A673 (cell line): ENCODE measurements around the gene OR2A25. TPM values are rescaled to one million over a fixed set of nuclear protein-coding genes. Genes with fewer than 3 reads are reported as not detected.

Source experiments
- BruUV-seq: library from RNA; stranded (reverse); fragments of 400-500 nt; replicated peaks from 2 replicates; lab custom pipeline; 2021; lab: Mats Ljungman, UMichigan
- CTCF ChIA-PET: fragments of 300-600 bp; sonication (Branson Sonifier 250); formaldehyde crosslinking; loops from one replicate; lab custom pipeline; 2022; ENCODE audit warnings: antibody characterized with exemption; lab: Charles Lee
- POLR2A ChIA-PET: fragments of 300-600 bp; sonication (Branson Sonifier 250); formaldehyde crosslinking; loops from one replicate; lab custom pipeline; 2022; ENCODE audit warnings: antibody characterized with exemption; ENCODE audit not compliant: low non-redundant PET; lab: Charles Lee
- DNase-seq: peaks from one replicate; pipeline ENCODE4 v3.0.0-alpha.2; 2015; ENCODE audit warnings: low spot score
- H3K27ac ChIP-seq: fragments of 200-600 bp; sonication (generic); 2 replicates; pipeline ENCODE4 v1.5.1; 2016; ENCODE audit warnings: mixed run types, low read depth, mild to moderate bottlenecking, mixed read lengths, antibody characterized with exemption, low read length; ENCODE audit not compliant: poor library complexity, severe bottlenecking
- H3K27me3 ChIP-seq: fragments of 200-600 bp; sonication (generic); replicated peaks from 2 replicates; pipeline ENCODE4 v1.6.1; 2017; ENCODE audit warnings: mixed run types, low read depth, mild to moderate bottlenecking, mixed read lengths, antibody characterized with exemption, low read length; ENCODE audit not compliant: insufficient read depth, poor library complexity
- H3K36me3 ChIP-seq: fragments of 200-600 bp; sonication (generic); 2 replicates; pipeline ENCODE4 v1.6.1; 2016; ENCODE audit warnings: mixed run types, mild to moderate bottlenecking, mixed read lengths, antibody characterized with exemption, low read length; ENCODE audit not compliant: insufficient read depth, poor library complexity, severe bottlenecking
- H3K4me1 ChIP-seq: fragments of 200-600 bp; sonication (generic); 2 replicates; pipeline ENCODE4 v1.6.1; 2017; ENCODE audit warnings: mixed run types, mild to moderate bottlenecking, mixed read lengths, antibody characterized with exemption, low read length; ENCODE audit not compliant: insufficient read depth, poor library complexity, severe bottlenecking
- H3K4me3 ChIP-seq: fragments of 200-600 bp; sonication (generic); 2 replicates; pipeline ENCODE4 v1.5.1; 2016; ENCODE audit warnings: low read depth, mixed run types, mild to moderate bottlenecking, mixed read lengths, low read length; ENCODE audit not compliant: poor library complexity, severe bottlenecking
- H3K9me3 ChIP-seq: fragments of 200-600 bp; sonication (generic); 2 replicates; pipeline ENCODE4 v1.6.1; 2016; ENCODE audit warnings: mixed run types, low read depth, mild to moderate bottlenecking, mixed read lengths, antibody characterized with exemption, low read length; ENCODE audit not compliant: poor library complexity, severe bottlenecking
- EZH2 ChIP-seq: fragments of 200-600 bp; sonication (generic); IDR thresholded peaks from 2 replicates; pipeline ENCODE4 v1.6.1; 2017; ENCODE audit warnings: borderline replicate concordance, low read depth, mild to moderate bottlenecking, mixed read lengths, antibody characterized with exemption, low read length; ENCODE audit not compliant: poor library complexity, severe bottlenecking
- intact Hi-C: fragments of 100-400 bp; cut with micrococcal nuclease; formaldehyde crosslinking; loops from one replicate; pipeline ENCODE4 v1.10.0; 2022; ENCODE audit not compliant: unreplicated experiment
- total RNA-seq: library from RNA; stranded (reverse); gene quantifications from 2 replicates; pipeline ENCODE4 v1.2.3, GENCODE V29; 2021
- TF ChIP-seq, protein P1 (sequence below): fragments of 300-800, 200-600 bp; sonication (generic); conservative IDR thresholded peaks from 2 replicates; pipeline ENCODE4 v1.5.1; 2017; ENCODE audit warnings: low read depth, mild to moderate bottlenecking, antibody characterized with exemption, low read length, moderate library complexity, mixed read lengths

OR2A25 gene
- total RNA-seq, 1 experiment from 2014 or later = not detected

DNA sequence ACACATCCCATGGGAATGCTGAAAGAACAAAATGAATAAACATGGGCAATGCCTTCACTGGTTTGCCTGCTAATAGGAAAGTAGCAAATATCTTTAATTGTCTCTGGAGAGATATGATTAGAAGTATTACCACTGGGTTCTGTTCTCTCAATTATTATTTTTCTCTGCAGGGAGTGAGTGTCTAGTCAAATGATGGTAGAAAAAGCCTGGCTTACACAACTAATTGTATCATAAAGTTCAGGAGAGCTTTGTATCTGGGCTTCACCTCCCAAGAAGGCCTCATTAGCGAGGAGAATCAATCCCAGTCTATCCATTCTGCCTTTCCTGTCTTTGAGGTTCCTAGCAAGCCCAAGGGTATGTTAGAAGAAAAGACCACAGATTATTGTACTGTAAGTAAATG, 53.3 kb downstream of the OR2A25 start, which contains the start of gene OR2A14:
TSS of gene OR2A14 (plus strand) at position 301 of the 400 bp plus-strand sequence. CDS start 5,937 bp downstream, outside the sequence.
- ChIA-PET POLR2A (no interaction called here), CTCF (no interaction called here)
- Histone ChIP-seq H3K36me3 (no peaks in the 10 kb centered on the region), H3K4me3 (no peak within 1 kb of the TSS), H3K27ac (no peak within 1 kb of the TSS), H3K9me3 (no peaks in the 10 kb centered on the region), H3K27me3 (no peaks in the 10 kb centered on the region), H3K4me1 (no peaks in the 10 kb centered on the region)
- BruUV-seq = no TSS peak
- TF ChIP-seq, protein P1, sequence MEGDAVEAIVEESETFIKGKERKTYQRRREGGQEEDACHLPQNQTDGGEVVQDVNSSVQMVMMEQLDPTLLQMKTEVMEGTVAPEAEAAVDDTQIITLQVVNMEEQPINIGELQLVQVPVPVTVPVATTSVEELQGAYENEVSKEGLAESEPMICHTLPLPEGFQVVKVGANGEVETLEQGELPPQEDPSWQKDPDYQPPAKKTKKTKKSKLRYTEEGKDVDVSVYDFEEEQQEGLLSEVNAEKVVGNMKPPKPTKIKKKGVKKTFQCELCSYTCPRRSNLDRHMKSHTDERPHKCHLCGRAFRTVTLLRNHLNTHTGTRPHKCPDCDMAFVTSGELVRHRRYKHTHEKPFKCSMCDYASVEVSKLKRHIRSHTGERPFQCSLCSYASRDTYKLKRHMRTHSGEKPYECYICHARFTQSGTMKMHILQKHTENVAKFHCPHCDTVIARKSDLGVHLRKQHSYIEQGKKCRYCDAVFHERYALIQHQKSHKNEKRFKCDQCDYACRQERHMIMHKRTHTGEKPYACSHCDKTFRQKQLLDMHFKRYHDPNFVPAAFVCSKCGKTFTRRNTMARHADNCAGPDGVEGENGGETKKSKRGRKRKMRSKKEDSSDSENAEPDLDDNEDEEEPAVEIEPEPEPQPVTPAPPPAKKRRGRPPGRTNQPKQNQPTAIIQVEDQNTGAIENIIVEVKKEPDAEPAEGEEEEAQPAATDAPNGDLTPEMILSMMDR = no peak
- no peak for TF ChIP-seq EZH2
- DNase-seq = no peak
- intact Hi-C loops = loop anchor here (10.0 kb wide), 1 partner anchor 218 kb away; the partner anchor contains the start of gene TCAF1

Other genes starting within 250 kb of the OR2A25 start
- gene TCAF1, start 167.6 kb upstream of the OR2A25 start, total RNA-seq = 38.6 and 44.5 TPM in 2 replicates
- gene OR2F2, start 134.6 kb upstream of the OR2A25 start, total RNA-seq = not detected in 2 replicates
- not detected in 2 replicates for gene OR2F1, start 115.0 kb upstream of the OR2A25 start, total RNA-seq
- gene OR6B1, start 69.5 kb upstream of the OR2A25 start, total RNA-seq = not detected in 2 replicates
- gene OR2A5, start 20.9 kb upstream of the OR2A25 start, total RNA-seq = not detected in 2 replicates
- gene OR2A12, start 16.5 kb downstream of the OR2A25 start, total RNA-seq = not detected in 2 replicates
- not detected in 2 replicates for gene OR2A2, start 39.8 kb downstream of the OR2A25 start, total RNA-seq
- gene OR2A14, start 53.4 kb downstream of the OR2A25 start, total RNA-seq = not detected in 2 replicates
- not detected in 2 replicates for gene CTAGE4, start 113.7 kb downstream of the OR2A25 start, total RNA-seq
- gene ARHGEF35, start 126.0 kb downstream of the OR2A25 start, total RNA-seq = 3.5 and 4.6 TPM in 2 replicates
- gene OR2A42, start 169.8 kb downstream of the OR2A25 start, total RNA-seq = 0.21 and 0.37 TPM in 2 replicates
- 1.2 and 2.0 TPM in 2 replicates for gene OR2A7, start 195.0 kb downstream of the OR2A25 start, total RNA-seq
- gene CTAGE8, start 199.5 kb downstream of the OR2A25 start, total RNA-seq = 2.1 and 2.8 TPM in 2 replicates
- gene OR2A1, start 242.6 kb downstream of the OR2A25 start, total RNA-seq = 0.44 and 0.60 TPM in 2 replicates